NCI-H146 (cell line): ENCODE results near the gene RUNX3.
A peak's percentile ranks its signal among the peaks of the same experiment; 100 is the strongest.
"Not testable (repeated sequence)": the region's sequence is repeated elsewhere in the genome, so short reads cannot be mapped to it uniquely, and the experiment has no call there.

Experiments used
- DNase-seq: peaks from one replicate; lab custom pipeline; 2025; lab: John Stamatoyannopoulos, UW

The RUNX3 gene

GRCh38 chr1:24930260-24931145 is at the start of gene RUNX3:
RUNX3 (minus strand) TSS chr1:24930276; CDS start chr1:24929868, 408 bp downstream.
- DNase-seq, result peak; percentile 73

DNA sequence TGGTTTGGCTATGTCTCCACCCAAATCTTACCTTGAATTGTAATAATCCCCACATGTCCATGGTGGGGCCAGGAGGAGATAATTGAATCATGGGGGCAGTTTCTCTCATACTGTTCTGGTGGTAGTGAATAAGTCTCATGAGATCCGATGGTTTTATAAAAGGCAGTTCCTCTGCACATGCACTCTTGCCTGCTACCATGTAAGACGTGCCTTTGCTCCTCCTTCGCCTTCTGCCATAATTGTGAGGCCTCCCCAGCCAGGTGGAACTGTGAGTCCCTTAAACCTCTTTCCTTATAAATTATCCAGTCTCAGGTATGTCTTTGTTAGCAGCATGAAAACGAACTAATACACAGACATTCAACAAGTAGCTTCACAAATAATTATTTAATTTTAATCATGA is 49.2 kb upstream of the RUNX3 start:
- not testable (repeated sequence) for DNase-seq

- no peak for DNase-seq
Observed at GRCh38 chr1:24978383-24979032, 48.4 kb upstream of the RUNX3 start.

GRCh38 chr1:24975391-24975790 is 45.3 kb upstream of the RUNX3 start:
- DNase-seq, result no peak

DNA sequence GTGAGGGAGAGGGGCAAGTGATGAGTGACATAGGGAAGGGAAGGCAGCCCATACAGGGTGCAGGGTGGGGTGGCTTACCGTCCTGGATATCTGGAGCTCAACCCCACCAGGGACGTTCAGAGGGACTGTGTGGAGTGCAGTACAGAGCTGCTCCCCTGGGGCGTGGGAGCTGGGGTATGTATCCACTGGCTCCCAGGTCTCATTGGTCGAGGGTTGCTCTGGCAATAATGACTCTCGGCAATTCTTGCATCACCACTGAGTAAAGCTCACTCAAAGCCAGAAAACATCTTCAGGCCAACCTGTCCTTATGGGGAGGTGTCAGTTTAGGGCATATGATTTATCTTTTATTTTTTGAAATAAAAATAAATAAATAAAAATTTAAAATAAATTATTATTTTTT is 43.2 kb upstream of the RUNX3 start:
- DNase-seq, result no peak

GRCh38 chr1:24972915-24973242 is 42.8 kb upstream of the RUNX3 start:
- no peak for DNase-seq

DNA sequence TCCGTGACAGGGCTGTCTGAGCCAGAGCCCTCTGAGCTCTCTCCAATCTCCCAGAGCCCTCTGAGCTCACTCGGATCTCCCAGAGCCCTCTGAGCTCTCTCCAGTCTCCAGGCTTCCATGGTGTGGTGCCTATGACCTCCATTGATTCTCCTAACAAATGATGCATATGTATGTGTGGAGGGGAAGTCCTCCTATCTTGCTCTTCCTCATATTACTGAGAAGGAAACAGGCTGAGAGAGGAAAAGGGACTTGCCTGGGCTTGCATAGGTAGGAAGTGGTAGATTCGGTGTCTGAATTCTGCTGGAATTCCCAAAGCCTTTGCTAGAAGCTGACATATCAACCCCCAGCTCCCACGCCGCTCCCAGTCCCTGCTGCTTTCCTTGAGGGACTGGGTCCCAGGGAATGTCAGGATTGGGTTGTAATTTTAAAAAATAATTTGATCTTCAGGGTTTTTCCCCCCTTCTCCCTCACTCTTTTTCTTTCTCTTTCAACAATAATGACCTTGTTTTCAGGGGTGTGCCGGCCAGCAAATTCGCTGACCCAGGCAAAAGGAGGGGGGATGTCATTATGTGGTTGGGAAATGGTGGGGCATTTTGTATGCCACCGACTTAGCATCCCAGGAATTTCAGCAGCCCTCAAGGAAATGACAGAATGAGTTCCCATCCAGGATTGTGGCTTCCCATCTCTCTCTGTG is 42.3 kb upstream of the RUNX3 start:
- no peak for DNase-seq

DNA sequence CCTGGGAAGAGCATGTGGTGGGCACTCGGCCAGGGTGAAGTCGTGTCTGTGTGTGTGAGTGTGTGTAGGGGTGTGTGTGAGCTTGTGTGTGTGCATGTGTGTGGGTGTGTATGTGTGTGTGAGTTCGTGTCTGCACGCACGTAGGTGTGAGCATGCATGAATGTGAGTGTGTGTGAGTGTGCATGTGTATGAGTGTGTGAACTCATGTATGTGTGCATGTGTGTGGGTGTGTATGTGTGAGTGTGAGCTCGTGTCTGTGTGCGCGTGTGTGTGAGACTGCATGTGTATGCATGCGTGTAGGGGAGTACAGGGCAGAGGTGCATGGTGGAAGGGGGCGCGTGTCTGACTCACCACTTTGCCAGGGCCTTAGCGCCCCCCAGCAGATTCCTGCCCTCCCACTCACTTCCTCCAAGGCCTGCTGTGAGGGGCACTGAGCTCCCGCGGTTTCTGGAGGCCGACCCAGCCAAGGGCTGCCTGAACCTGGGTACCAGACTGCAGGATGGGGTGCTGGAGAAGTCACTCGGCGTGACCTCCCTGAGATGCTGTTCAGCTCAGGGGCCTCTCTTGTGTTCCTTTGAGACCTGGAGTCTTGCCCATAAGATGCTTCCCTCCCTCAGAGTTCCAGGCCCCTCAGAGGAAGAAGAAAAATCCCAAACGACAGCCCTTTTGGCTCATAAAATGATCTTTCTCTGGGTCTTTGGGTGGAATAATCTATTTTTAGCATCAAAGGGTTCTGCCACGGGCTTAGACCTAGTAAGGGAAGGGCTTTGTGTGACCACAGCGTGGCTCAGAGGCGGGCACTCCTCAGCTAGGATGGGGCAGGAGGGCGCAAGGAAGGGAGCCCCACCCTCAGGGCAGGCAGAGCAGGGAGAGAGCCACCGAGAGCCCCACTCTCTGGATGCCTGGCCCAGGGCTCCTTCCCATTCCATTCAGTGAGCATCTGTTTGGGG is 41.1 kb upstream of the RUNX3 start:
- no peak for DNase-seq

GRCh38 chr1:24970399-24970753 is 40.3 kb upstream of the RUNX3 start:
- no peak for DNase-seq

- no peak for DNase-seq
Observed at GRCh38 chr1:24969596-24970398, 39.7 kb upstream of the RUNX3 start.

DNA sequence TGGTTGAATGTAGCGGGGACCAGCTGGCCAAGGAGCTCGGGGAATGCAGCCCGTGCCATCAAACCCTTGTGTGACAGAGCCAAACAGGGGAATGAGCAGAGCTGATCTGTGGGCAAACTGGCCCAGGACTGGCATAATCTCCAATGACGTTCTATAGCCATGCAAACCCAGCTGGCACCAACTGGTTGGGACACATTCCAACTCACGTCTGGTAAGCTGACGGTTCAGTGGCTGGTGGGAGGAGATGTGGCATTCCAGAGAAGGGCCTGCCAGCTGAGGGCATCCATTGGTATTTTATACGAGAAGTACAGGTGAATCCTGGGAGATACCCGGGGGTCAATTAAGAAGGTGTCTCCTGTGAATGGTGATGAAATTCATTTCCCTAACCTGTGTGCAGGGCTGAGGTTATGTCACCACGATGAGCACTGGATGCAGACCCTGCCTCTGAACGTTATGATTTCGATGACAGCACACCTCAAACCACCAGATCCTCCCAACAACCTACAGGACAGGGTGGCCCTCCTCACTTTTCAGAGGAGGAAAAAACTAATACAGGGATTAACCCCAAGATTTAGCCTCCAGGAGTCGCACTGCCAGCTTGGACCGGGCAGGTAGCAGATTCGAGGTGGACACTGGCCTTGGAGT is 39.0 kb upstream of the RUNX3 start:
- no peak for DNase-seq

GRCh38 chr1:24967962-24968361 is 37.9 kb upstream of the RUNX3 start:
- no peak for DNase-seq

DNA sequence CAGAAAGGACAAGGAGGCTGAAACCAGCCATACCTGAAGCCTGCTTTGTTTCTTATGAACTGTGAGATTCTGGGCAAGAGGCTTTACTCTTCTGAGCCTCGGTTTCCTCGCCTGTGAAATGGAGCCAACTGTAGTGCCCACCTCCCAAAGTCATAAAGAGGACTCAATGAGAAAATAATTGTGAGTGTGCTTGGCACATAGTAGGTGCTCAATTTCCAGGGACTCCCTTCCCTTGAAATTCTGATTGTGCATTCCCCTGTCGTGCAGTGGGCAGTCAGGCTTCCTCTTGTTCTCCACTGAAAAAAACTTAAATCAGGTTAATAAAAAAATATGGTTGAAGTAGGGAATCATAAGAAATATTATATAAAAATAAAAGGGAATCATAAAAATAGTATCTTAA is 37.5 kb upstream of the RUNX3 start:
- no peak for DNase-seq

- DNase-seq, result no peak
Observed at GRCh38 chr1:24966724-24967346, 36.8 kb upstream of the RUNX3 start.

DNA sequence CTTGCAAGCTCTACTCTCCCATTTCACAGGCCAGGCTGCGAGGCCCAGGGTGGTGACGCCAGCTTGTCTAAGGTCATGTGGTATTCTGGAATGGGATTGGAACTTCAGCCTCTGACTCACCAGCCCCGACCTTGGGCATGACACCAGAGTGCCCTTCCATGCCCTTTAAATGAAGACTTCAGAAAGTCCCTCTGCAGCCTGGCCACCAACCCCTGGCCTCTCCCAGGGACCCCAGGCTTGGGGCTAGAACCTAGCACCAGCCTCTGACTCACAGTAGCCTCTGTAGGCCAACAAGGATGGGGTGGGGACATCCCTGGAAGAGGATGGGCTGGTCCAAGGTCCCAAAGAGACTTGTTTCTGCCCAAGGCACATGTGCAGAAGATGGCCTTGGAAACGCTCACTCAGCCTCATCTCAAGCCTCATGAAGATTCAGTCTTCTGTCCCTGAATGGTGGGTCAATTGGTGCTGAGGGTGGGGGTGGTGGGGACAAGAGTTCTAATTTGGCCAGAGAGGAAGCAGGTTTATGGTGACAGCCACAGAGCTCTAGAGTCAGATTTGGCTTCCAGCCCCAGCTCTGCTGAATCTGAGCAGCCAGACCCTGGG is 36.1 kb upstream of the RUNX3 start:
- DNase-seq, result no peak

- no peak for DNase-seq
Observed at GRCh38 chr1:24965571-24965930, 35.5 kb upstream of the RUNX3 start.

DNA sequence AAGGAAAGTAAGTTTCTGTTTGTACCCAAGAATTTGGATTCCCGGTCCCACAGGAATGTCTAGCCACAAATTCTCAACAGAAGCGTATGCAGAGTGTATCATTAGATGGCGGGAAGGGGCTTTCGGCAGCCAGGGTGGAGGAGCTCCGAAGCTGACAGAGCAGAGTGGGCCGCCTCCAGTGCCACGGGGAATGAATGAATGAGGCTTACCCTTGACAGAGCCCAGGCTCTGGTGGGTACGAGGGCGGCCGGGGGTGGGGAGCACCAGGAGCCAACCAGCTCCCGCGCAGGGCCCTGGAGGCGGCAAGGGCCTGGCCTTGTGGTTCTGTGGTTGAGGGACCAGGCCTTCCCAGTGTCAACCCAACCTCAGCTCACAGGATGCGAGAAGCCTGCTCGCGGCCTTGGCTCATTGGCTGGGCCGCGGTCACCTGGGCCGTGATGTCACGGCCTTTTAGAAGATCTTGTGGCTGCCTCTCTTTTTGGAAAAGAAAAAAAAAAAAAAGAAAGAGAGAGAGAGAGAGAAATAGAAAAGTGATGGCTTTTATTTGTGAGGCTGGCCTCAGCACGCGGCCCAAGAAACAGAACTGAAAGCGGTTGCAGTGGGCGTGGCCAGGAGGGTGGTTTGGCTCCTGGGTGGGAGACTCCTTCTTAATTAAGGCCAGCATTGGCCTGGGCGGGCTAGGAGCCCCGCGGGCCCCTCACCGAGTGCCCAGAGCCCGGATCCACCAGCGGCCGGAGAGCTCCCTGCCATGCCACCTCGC is 34.9 kb upstream of the RUNX3 start:
- DNase-seq, result no peak

DNA sequence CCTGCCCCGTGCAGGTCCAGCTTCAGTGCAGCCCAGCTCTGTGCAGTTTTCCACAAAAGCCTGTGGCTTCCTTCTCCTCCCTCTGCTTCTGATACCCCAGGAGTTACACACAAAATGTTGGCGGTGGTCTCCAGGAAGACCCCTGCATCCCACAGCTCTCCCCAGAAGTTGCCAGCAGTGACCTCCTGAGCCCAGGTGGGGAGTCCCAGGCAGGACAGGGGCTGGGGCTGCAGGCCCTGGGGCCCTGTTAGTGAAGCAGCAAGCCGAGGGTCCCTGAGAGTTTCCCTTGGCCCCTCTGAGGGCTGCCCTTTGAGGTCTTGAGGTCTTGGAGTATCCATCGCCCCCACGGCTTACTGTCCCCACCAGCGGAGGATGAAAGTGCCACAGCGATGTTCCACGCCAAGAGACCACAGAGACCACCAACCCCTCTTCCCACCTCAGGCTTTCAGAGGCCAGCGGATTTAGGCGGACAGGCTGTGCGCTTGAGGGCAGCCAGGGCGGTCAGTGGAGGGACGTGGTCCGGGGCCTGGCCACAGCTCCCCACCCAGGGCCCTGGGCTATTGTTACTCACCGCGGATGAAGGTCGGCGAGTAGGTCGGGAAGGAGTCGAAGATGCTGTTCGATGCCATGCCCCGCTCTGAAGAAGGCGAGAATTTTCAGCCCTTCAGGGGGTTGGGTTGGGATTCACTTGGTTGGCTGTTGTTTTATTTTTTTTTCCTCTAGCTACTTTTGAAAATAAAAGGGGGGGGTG is 34.0 kb upstream of the RUNX3 start:
- DNase-seq, result no peak
